HEK293T (cell line): ENCODE results near the gene VRK2.

Source experiments
- CTCF ChIA-PET: fragments of 350-600 bp; formaldehyde crosslinking; extraction: SDS; loops from one replicate; lab custom pipeline; 2021; ENCODE audit warnings: antibody characterized with exemption, inconsistent platforms; lab: Yijun Ruan, JAX
- POLR2A ChIA-PET: fragments of 350-600 bp; formaldehyde crosslinking; extraction: SDS; loops from one replicate; lab custom pipeline; 2020; ENCODE audit warnings: antibody characterized with exemption, inconsistent platforms; lab: Yijun Ruan, JAX
- DNase-seq: peaks from one replicate; pipeline ENCODE4 v3.0.0; 2012; ENCODE audit warnings: mixed read lengths; ENCODE audit errors: extremely low spot score
- ARNT ChIP-seq: fragments of 450-650 bp; IDR thresholded peaks from 2 replicates; pipeline ENCODE4 v1.6.1; 2017; ENCODE audit warnings: mild to moderate bottlenecking
- BHLHE40 ChIP-seq: fragments of 450-650 bp; IDR thresholded peaks from 2 replicates; pipeline ENCODE4 v1.6.1; 2016; ENCODE audit warnings: mild to moderate bottlenecking, moderate library complexity, borderline replicate concordance
- CTBP1 ChIP-seq: fragments of 450-650 bp; IDR thresholded peaks from 2 replicates; pipeline ENCODE4 v1.6.1; 2016; ENCODE audit warnings: borderline replicate concordance
- ELF4 ChIP-seq: fragments of 450-650 bp; IDR thresholded peaks from 2 replicates; pipeline ENCODE4 v1.6.1; 2017; ENCODE audit warnings: antibody characterized with exemption
- FOXA1 ChIP-seq: fragments of 450-650 bp; IDR thresholded peaks from 2 replicates; pipeline ENCODE4 v1.6.1; 2016; ENCODE audit warnings: mild to moderate bottlenecking
- FOXK2 ChIP-seq: fragments of 450-650 bp; IDR thresholded peaks from 2 replicates; pipeline ENCODE4 v1.6.1; 2016; ENCODE audit warnings: mild to moderate bottlenecking
- FOXM1 ChIP-seq: fragments of 450-650 bp; IDR thresholded peaks from 2 replicates; pipeline ENCODE4 v1.6.1; 2017; ENCODE audit warnings: mild to moderate bottlenecking, borderline replicate concordance
- HDGF ChIP-seq: fragments of 450-650 bp; IDR thresholded peaks from 2 replicates; pipeline ENCODE4 v1.6.1; 2017; ENCODE audit warnings: antibody characterized with exemption, borderline replicate concordance
- L3MBTL2 ChIP-seq: fragments of 450-650 bp; conservative IDR thresholded peaks from 2 replicates; pipeline ENCODE4 v1.6.1; 2016; ENCODE audit warnings: mild to moderate bottlenecking
- LEF1 ChIP-seq: fragments of 450-650 bp; IDR thresholded peaks from 2 replicates; pipeline ENCODE4 v1.6.1; 2017; ENCODE audit warnings: mild to moderate bottlenecking, borderline replicate concordance
- NFRKB ChIP-seq: fragments of 450-650 bp; IDR thresholded peaks from 2 replicates; pipeline ENCODE4 v1.6.1; 2016; ENCODE audit warnings: mild to moderate bottlenecking, moderate library complexity
- PKNOX1 ChIP-seq: fragments of 450-650 bp; IDR thresholded peaks from 2 replicates; pipeline ENCODE4 v1.6.1; 2016
- SP1 ChIP-seq: fragments of 450-650 bp; IDR thresholded peaks from 2 replicates; pipeline ENCODE4 v1.6.1; 2017
- SUZ12 ChIP-seq: fragments of 450-650 bp; IDR thresholded peaks from 2 replicates; pipeline ENCODE4 v1.6.1; 2016; ENCODE audit warnings: mild to moderate bottlenecking
- TARDBP ChIP-seq: fragments of 450-650 bp; IDR thresholded peaks from 2 replicates; pipeline ENCODE4 v1.6.1; 2016
- ZNF384 ChIP-seq: fragments of 450-650 bp; IDR thresholded peaks from 2 replicates; pipeline ENCODE4 v1.6.1; 2016

The VRK2 gene

DNA sequence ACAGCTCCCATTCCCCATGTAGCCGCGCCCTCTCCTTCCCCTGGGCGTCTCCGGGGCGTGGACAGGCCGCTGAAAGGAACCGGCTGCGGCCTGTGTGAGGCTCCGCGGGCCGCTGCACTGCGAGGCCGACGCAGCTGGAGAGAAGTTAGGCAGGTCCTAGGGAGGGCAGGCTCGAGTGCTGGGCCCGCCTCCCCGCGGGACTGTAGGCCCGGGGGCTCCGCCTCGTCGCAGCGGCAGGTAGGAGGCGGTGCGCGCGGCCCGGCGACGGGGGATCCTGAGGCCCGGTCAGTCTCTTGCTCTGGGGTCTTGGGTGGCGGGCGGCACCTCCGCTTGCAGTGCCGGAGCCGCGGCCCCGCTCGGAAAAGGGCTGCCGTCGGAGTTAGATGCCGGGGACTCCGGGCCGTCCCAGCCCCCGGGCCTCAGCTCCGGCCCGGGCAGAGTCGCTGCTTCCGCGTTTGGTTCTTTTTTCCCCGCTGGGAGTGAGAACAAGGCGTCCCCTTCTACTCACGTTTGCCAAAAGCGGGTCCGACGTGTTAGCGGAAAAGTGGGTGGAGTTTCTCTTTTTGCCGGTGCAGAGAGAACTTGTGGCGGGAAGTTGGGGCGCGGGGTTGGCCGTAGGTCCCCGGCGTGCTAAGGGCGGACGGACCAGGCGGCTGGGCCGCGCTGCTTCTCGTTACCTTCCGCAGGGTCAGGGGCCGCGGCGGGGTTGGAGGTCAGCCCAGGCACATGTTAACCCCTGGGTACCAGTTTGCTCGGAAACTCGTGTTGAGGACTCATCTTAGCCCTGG, at the start of gene VRK2:
Gene VRK2, plus strand, starts transcription at position 222 of the 788 bp plus-strand sequence. CDS start 2,026 bp downstream, outside the sequence.
- ChIA-PET CTCF (interaction anchor here (0.6 kb wide), 1 partner anchor 17 kb away, joined by 3 read pairs; no protein-coding TSS in a partner anchor), POLR2A (interaction anchor here (0.6 to 1.6 kb wide), 10 partner anchors 8 to 1848 kb away, joined by 3 to 5 read pairs (median 3); no protein-coding TSS in a partner anchor)
- TF ChIP-seq CTBP1 (no peak), PKNOX1 (0 out of 2 replicates have a peak, but pooled peaks have one; percentile 22), L3MBTL2 (peak; percentile 88), ELF4 (peak; percentile 53)
- peak; percentile 83 for DNase-seq

DNA sequence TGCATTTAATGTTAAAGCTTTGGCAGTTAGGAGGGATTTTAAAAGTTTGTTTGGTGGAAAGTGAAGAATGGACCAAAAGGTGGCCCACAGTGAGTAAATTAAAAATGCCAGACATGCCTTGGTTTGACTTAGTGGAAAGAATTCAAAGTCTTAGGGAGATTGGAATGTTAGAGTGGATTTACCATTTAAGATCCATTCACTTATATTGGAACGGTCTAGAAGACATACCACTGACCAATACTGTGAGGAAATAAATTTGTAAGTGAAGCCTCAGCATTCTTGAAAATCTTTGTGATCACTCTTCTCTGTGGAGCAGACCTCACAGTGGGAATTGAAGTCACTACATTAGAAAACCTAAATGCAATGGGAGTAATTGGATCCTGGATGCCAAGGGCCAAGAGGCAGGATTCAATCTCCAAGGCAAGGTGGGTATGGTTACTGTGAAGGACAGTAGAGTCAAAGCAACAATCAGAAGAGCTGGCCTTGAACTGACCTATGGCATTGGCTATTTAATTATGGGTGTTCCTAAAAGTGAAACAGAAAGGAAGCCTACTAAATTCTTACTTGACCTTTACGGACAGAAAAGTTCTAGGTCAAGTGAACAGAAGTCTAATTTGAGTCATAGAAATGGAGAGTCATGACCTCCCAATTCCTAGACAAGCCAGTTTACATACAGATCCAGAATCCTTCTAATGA, 40.2 kb upstream of the VRK2 start:
- TF ChIP-seq TARDBP (no peak), LEF1 (no peak), CTBP1 (no peak), NFRKB (no peak), SUZ12 (no peak)
- no peak for DNase-seq
- ChIA-PET CTCF (no interaction called here), POLR2A (no interaction called here)

- ChIA-PET CTCF (no interaction called here), POLR2A (no interaction called here)
- no peak for DNase-seq
- no peak for TF ChIP-seq HDGF
Observed at GRCh38 chr2:58006952-58007284, 39.7 kb upstream of the VRK2 start.

DNA sequence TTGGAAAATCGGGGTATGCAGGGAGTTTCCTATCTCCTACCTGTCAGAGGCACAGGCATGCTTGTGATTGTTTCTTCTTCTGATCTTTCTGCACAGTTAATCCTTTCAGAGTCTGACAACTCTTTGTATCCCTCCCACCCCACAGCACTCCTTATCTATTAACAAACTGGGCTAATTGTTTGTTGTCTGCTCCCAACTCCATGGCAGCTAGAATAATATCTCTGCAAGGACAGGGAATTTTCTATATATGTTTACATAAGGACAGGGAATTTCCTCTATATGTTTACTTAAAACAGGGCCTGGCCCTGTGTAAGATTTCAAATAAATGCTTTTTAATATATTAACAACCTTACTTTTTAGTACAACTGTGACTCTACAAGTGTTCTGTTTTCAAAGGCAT, 36.0 kb upstream of the VRK2 start:
- DNase-seq = no peak
- CTCF ChIA-PET = no interaction called here
- TF ChIP-seq SP1 = no peak
- TF ChIP-seq HDGF = no peak
- TF ChIP-seq ELF4 = no peak
- no peak for TF ChIP-seq ZNF384
- TF ChIP-seq CTBP1 = no peak
- no peak for TF ChIP-seq FOXK2
- no peak for TF ChIP-seq FOXM1
- TF ChIP-seq L3MBTL2 = no peak
- TF ChIP-seq FOXA1 = no peak
- POLR2A ChIA-PET = no interaction called here

GRCh38 chr2:58019229-58019628, 27.4 kb upstream of the VRK2 start:
- ChIA-PET POLR2A (no interaction called here), CTCF (no interaction called here)
- no peak for DNase-seq
- no peak for TF ChIP-seq HDGF

DNA sequence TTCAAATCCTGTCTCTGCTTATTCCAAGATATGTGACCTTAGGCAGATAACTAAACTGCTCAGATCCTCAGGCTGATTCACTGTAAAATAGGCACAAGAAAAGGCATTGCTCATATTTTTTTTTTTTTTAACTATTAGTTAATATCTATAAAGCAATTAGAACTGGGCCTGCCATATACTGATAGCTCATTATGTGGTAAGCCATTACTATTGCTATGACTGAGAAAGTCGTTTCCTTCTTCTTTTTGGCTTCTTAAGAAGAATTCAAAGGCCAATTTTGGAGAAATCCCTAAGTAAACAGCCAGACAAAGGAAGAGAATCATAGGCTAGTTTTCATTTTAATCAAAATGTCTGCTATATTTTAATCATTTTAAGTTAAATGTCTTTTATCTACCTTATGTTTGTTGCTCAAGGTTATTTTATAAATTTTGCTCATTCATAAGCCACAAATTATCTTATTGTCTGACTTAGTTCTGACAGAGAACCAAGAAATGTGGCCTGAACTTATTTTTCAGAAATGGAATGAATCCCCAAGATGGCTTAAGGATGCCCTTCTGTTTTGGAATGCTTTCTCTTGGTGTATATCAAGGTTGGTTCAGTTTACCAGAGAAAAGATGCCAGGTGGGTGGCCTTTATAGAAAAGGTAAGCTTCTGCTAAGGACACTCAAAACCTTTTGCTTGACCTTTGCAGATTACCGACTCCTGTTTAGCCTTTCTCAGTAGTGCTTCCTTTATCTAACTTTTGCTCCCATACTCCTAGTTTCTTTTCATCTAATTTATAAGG, 21.3 kb upstream of the VRK2 start:
- ChIA-PET CTCF (no interaction called here), POLR2A (no interaction called here)
- DNase-seq = no peak
- no peak for TF ChIP-seq ELF4
- no peak for TF ChIP-seq SUZ12
- TF ChIP-seq L3MBTL2 = no peak
- no peak for TF ChIP-seq HDGF
- no peak for TF ChIP-seq SP1
- no peak for TF ChIP-seq FOXM1
- no peak for TF ChIP-seq FOXA1

- CTCF ChIA-PET = no interaction called here
- POLR2A ChIA-PET = no interaction called here
- no peak for DNase-seq
- TF ChIP-seq BHLHE40 = no peak
- no peak for TF ChIP-seq NFRKB
- no peak for TF ChIP-seq L3MBTL2
- no peak for TF ChIP-seq ARNT
- TF ChIP-seq CTBP1 = no peak
- no peak for TF ChIP-seq TARDBP
- TF ChIP-seq FOXM1 = no peak
- TF ChIP-seq HDGF = no peak
- TF ChIP-seq SUZ12 = no peak
- no peak for TF ChIP-seq PKNOX1
- TF ChIP-seq LEF1 = no peak
Observed at GRCh38 chr2:58027029-58027428, 19.6 kb upstream of the VRK2 start.
